Neutrophil (primary cell): ENCODE data around the gene EXOC3.
"Not testable (repeated sequence)": the region's sequence is repeated elsewhere in the genome, so short reads cannot be mapped to it uniquely, and the experiment has no call there.

Experiments
- H3K27ac ChIP-seq: fragments of 200-600 bp; sonication (generic); 2 replicates; pipeline ENCODE4 v1.5.1; 2016; ENCODE audit warnings: mild to moderate bottlenecking, moderate library complexity
- H3K27me3 ChIP-seq: fragments of 200-600 bp; sonication (generic); 2 replicates; pipeline ENCODE4 v1.6.0; 2016; ENCODE audit warnings: mild to moderate bottlenecking
- H3K36me3 ChIP-seq: fragments of 200-600 bp; sonication (generic); 2 replicates; pipeline ENCODE4 v1.5.1; 2017
- H3K4me1 ChIP-seq, 2 experiments: fragments of 200-600 bp in 1 of 2; sonication (generic) in 1 of 2; 1 replicate in 1 of 2; 2 replicates in 1 of 2; pipeline versions ENCODE4 v1.5.1 to v1.6.1; 2013 to 2016; ENCODE audit warnings: low read depth in 1 of 2, low read length in 1 of 2, mild to moderate bottlenecking in 1 of 2, moderate library complexity in 1 of 2; ENCODE audit not compliant: control insufficient read depth in 1 of 2, insufficient read depth in 1 of 2
- H3K4me3 ChIP-seq, 2 experiments: fragments of 200-600 bp in 1 of 2; sonication (generic) in 1 of 2; 1 replicate in 1 of 2; 2 replicates in 1 of 2; pipeline ENCODE4 v1.5.1; 2013 to 2016; ENCODE audit warnings: low read depth in 1 of 2, low read length in 1 of 2, mild to moderate bottlenecking in 1 of 2, moderate library complexity in 1 of 2
- H3K9me3 ChIP-seq: fragments of 200-600 bp; sonication (generic); 2 replicates; pipeline ENCODE4 v1.5.1; 2016
- CTCF ChIP-seq: fragments of 200-600 bp; sonication (generic); IDR thresholded peaks from 2 replicates; pipeline ENCODE4 v1.5.1; 2016; ENCODE audit warnings: antibody characterized with exemption

The EXOC3 gene

GRCh38 chr5:485113-485945, 42.4 kb downstream of the EXOC3 start:
- TF ChIP-seq CTCF = no peak
- no peaks in the 10 kb centered on the region for H3K9me3 ChIP-seq
- no peak overlapping the region for H3K4me3 ChIP-seq
- H3K4me1 ChIP-seq = no peaks in the 10 kb centered on the region
- no peaks in the 10 kb centered on the region for H3K36me3 ChIP-seq
- H3K27ac ChIP-seq = no peak overlapping the region
- peaks cover 53% of the 10 kb centered on the region for H3K27me3 ChIP-seq

- TF ChIP-seq CTCF = no peak
- Histone ChIP-seq H3K27me3 (peaks cover 50% of the 10 kb centered on the region), H3K9me3 (no peaks in the 10 kb centered on the region), H3K4me1 (no peaks in the 10 kb centered on the region), H3K27ac (no peak overlapping the region), H3K36me3 (no peaks in the 10 kb centered on the region), H3K4me3 (no peak overlapping the region)
Observed at GRCh38 chr5:485946-486491, 43.0 kb downstream of the EXOC3 start.

- H3K27ac ChIP-seq, H3K9me3 ChIP-seq, H3K4me3 ChIP-seq, H3K4me1 ChIP-seq, H3K36me3 ChIP-seq: not testable (repeated sequence)
- H3K27me3 ChIP-seq = peaks cover 46% of the 10 kb centered on the region
Observed at GRCh38 chr5:486597-486996, 43.6 kb downstream of the EXOC3 start.

GRCh38 chr5:488241-488640, 45.3 kb downstream of the EXOC3 start:
- H3K27me3 ChIP-seq = peaks cover 42% of the 10 kb centered on the region
- H3K4me1 ChIP-seq = no peaks in the 10 kb centered on the region
- no peak overlapping the region for H3K27ac ChIP-seq
- no peaks in the 10 kb centered on the region for H3K36me3 ChIP-seq
- TF ChIP-seq CTCF = no peak
- H3K9me3 ChIP-seq = no peaks in the 10 kb centered on the region
- no peak overlapping the region for H3K4me3 ChIP-seq

- no peak overlapping the region for H3K4me3 ChIP-seq
- H3K4me1 ChIP-seq = no peaks in the 10 kb centered on the region
- no peaks in the 10 kb centered on the region for H3K9me3 ChIP-seq
- H3K27ac ChIP-seq = no peak overlapping the region
- no peak for TF ChIP-seq CTCF
- H3K27me3 ChIP-seq = peaks cover 42% of the 10 kb centered on the region
- H3K36me3 ChIP-seq = no peaks in the 10 kb centered on the region
Observed at GRCh38 chr5:488744-489688, 46.0 kb downstream of the EXOC3 start.
